ENCODE measurements around the gene CHEK1. TPM values are rescaled to one million over a fixed set of nuclear protein-coding genes. Genes with fewer than 3 reads are reported as not detected.

The CHEK1 gene
- total RNA-seq, 2 experiments from 2014 or later, result 134 to 139 TPM

DNA sequence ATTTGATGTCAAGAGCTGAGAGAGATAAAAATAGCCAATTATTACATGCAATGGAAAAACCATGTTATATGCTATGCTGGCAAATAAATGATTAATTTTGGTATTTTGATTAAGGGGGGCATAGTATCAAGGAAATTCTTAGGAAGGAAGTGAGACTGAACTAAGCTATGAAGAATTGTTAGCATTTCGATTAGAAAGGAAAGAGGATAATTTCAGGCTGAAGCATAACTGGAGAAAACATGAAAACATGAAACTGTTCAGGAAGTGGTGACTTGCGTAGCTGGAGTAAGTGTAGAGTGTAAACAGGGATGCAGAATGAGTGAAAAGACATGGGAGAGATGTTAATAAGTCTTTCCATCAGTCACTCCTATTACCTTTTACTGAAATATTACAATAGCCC, 49.2 kb downstream of the CHEK1 start:
- no peak for DNase-seq
- Mint-ChIP-seq H3K27me3 (no peaks in the 10 kb centered on the region), H3K27ac (no peak overlapping the region), H3K9me3 (no peaks in the 10 kb centered on the region), H3K4me1 (ENCODE audit: low read depth) (no peaks in the 10 kb centered on the region), H3K36me3 (ENCODE audit: low read depth) (peaks cover 45% of the 10 kb centered on the region), H3K4me3 (no peak overlapping the region)
- TF ChIP-seq, protein P1, sequence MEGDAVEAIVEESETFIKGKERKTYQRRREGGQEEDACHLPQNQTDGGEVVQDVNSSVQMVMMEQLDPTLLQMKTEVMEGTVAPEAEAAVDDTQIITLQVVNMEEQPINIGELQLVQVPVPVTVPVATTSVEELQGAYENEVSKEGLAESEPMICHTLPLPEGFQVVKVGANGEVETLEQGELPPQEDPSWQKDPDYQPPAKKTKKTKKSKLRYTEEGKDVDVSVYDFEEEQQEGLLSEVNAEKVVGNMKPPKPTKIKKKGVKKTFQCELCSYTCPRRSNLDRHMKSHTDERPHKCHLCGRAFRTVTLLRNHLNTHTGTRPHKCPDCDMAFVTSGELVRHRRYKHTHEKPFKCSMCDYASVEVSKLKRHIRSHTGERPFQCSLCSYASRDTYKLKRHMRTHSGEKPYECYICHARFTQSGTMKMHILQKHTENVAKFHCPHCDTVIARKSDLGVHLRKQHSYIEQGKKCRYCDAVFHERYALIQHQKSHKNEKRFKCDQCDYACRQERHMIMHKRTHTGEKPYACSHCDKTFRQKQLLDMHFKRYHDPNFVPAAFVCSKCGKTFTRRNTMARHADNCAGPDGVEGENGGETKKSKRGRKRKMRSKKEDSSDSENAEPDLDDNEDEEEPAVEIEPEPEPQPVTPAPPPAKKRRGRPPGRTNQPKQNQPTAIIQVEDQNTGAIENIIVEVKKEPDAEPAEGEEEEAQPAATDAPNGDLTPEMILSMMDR (IDR thresholded peaks at IDR 0.05), result no peak
- no peak for ATAC-seq
- CTCF ChIA-PET, result no interaction called here
- intact Hi-C loops (cut with micrococcal nuclease), result no loop called here
- POLR2A ChIA-PET, result no interaction called here

DNA sequence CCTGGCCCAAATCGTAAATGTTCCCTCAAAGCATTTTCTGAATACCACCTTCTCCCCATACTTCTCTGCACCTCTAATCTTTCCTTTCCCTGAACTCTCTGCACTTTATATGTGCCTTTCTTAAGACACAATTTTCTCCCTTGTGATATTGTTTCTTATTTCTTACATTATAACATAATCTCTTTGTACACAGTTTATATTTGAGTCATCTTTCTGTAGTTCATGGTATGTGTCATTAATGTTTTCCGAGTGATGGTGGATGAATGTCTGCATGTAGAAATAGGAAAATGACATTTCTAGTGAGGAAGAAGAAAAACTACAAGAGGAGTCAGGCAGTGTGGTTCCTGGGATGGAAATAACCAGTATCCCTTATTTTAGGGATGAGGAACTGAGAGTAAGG, 50.2 kb downstream of the CHEK1 start:
- H3K9me3 Mint-ChIP-seq, result no peaks in the 10 kb centered on the region
- ATAC-seq, result no peak
- no peak for DNase-seq
- no peak overlapping the region for H3K4me3 Mint-ChIP-seq
- TF ChIP-seq, protein P1 (IDR thresholded peaks at IDR 0.05), result no peak
- H3K27ac Mint-ChIP-seq, result no peak overlapping the region
- ChIA-PET CTCF (no interaction called here), POLR2A (no interaction called here)
- no peaks in the 10 kb centered on the region for H3K4me1 Mint-ChIP-seq (ENCODE audit: low read depth)
- H3K27me3 Mint-ChIP-seq, result no peaks in the 10 kb centered on the region
- H3K36me3 Mint-ChIP-seq (ENCODE audit: low read depth), result peaks cover 42% of the 10 kb centered on the region
- intact Hi-C loops (cut with micrococcal nuclease), result no loop called here

DNA sequence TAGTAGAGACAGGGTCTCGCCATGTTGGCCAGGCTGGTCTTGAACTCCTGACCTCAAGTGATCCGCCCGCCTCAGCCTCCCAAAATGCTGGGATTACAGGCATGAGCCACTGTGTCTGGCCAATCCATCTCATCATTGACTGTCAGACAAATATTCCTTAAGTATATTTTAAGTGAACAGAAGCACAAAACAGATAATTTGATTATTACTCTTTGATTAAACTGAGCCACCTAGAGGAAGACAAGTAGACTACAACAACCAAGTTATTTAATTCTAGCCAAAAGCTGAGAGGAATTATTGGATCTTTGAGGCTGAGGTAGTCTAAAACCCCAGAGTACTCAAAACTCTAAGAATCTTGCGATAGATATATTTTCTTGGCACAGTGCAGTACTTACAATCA, 54.4 kb downstream of the CHEK1 start:
- intact Hi-C loops (cut with micrococcal nuclease), result no loop called here
- DNase-seq (no peak), ATAC-seq (no peak)
- Mint-ChIP-seq H3K4me1 (ENCODE audit: low read depth) (no peaks in the 10 kb centered on the region), H3K9me3 (no peaks in the 10 kb centered on the region), H3K27ac (no peak overlapping the region), H3K27me3 (no peaks in the 10 kb centered on the region), H3K4me3 (no peak overlapping the region), H3K36me3 (ENCODE audit: low read depth) (peaks cover 30% of the 10 kb centered on the region)
- TF ChIP-seq, protein P1 (IDR thresholded peaks at IDR 0.05), result peak; percentile 24
- CTCF ChIA-PET, result no interaction called here
- POLR2A ChIA-PET, result interaction anchor here (1.3 kb wide), 1 partner anchor 9 kb away, joined by 3 read pairs; no protein-coding TSS in a partner anchor

DNA sequence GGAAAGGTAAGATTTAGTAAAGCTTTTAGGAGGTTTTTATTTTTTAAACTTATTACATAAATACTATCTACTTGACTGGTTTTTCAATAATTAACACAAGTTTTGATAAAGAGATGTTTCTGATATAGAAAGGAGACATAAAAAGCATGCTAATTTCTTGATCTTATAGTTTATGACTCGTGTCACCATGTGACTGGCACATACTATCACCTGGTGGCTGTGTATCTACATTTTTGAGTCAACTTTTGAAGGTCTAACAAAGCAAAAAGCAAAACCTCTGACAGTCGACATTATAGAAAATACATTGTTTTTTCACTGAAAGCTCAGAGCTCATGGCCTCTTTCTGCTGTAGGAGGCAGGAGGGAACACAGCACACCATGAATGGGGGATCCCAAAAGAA, 54.9 kb downstream of the CHEK1 start:
- Mint-ChIP-seq H3K4me3 (no peak overlapping the region), H3K9me3 (no peaks in the 10 kb centered on the region), H3K4me1 (ENCODE audit: low read depth) (no peaks in the 10 kb centered on the region), H3K27me3 (no peaks in the 10 kb centered on the region), H3K27ac (no peak overlapping the region), H3K36me3 (ENCODE audit: low read depth) (peaks cover 30% of the 10 kb centered on the region)
- POLR2A ChIA-PET, result interaction anchor here (1.3 kb wide), 1 partner anchor 10 kb away, joined by 3 read pairs; no protein-coding TSS in a partner anchor
- no peak for ATAC-seq
- no peak for DNase-seq
- TF ChIP-seq, protein P1 (IDR thresholded peaks at IDR 0.05), result no peak
- intact Hi-C loops (cut with micrococcal nuclease), result no loop called here
- CTCF ChIA-PET, result no interaction called here

DNA sequence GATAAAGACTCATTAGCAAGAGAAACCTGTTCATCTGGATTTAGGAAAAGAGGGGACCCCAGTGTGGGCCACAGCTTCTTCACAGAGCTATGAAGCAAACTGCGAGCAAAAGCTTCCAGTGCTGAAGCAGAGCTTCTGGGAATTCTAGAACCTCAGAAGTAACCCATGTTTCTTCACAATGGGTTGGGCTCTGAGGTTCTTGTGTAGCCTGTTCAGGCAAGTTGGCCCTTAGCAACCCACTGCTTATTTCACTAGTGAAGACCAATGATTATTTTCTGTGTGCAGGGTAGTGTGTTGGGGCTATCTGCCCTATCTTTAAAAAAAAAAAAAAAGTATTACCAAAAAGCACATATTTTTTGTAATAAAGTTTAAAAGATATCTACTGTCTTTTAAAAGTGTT, 55.8 kb downstream of the CHEK1 start, which contains the start of gene ACRV1:
TSS of gene ACRV1 (minus strand) at position 101 of the 400 bp plus-strand sequence. CDS start at position 34, 67 bp downstream.
- Mint-ChIP-seq H3K4me1 (ENCODE audit: low read depth) (no peaks in the 10 kb centered on the region), H3K27me3 (no peaks in the 10 kb centered on the region), H3K36me3 (ENCODE audit: low read depth) (peaks cover 30% of the 10 kb centered on the region), H3K9me3 (no peaks in the 10 kb centered on the region), H3K27ac (no peak within 1 kb of the TSS), H3K4me3 (no peak within 1 kb of the TSS)
- TF ChIP-seq, protein P1 (IDR thresholded peaks at IDR 0.05), result no peak
- ATAC-seq (no peak), DNase-seq (no peak)
- intact Hi-C loops (cut with micrococcal nuclease), result no loop called here
- ChIA-PET CTCF (no interaction called here), POLR2A (interaction anchor here (1.3 kb wide), 1 partner anchor 10 kb away, joined by 3 read pairs; no protein-coding TSS in a partner anchor)

Data from activated CD8-positive, alpha-beta T cell treated with anti-CD3 and anti-CD28 coated beads for 36 hours (primary cell).